Thyroid gland (tissue), 4 donors: ENCODE results near the gene CPLANE2. TPM values are rescaled to one million over a fixed set of nuclear protein-coding genes. Genes with fewer than 3 reads are reported as not detected.

ENCODE experiments used
- DNase-seq, 2 donors: peaks; one replicate each; pipeline ENCODE4 v3.0.0-alpha.2; 2019
- H3K27ac ChIP-seq, 3 donors: fragments of 200-600 bp; sonication (generic); 1 replicate in 2 of 3; 2 replicates in 1 of 3; pipeline ENCODE4 v1.5.1; 2016 to 2019; ENCODE audit warnings: mild to moderate bottlenecking in 1 of 3, moderate library complexity in 1 of 3
- H3K27me3 ChIP-seq: fragments of 200-600 bp; sonication (generic); one replicate; pipeline ENCODE4 v1.5.1; 2019
- H3K36me3 ChIP-seq, 2 donors: fragments of 200-600 bp; sonication (generic); one replicate each; pipeline ENCODE4 v1.5.1; 2016 to 2019
- H3K4me1 ChIP-seq, 2 donors: fragments of 200-600 bp; sonication (generic); one replicate each; pipeline ENCODE4 v1.5.1; 2017 to 2019
- H3K4me3 ChIP-seq, 3 donors: fragments of 200-600 bp; sonication (generic); replicated peaks in 1 of 3; 1 replicate in 2 of 3; 2 replicates in 1 of 3; pipeline ENCODE4 v1.5.1; 2016; ENCODE audit warnings: mild to moderate bottlenecking in 1 of 3
- H3K9me3 ChIP-seq: fragments of 200-600 bp; sonication (generic); one replicate; pipeline ENCODE4 v1.5.1; 2017
- CTCF ChIP-seq, 6 experiments: fragments of 200-600 bp in 3 of 6; fragments of 450-650 bp in 3 of 6; sonication (generic) in 3 of 6; IDR thresholded peaks; one replicate each; pipeline ENCODE4 v1.5.1; 2016 to 2019; ENCODE audit warnings: antibody characterized with exemption in 6 of 6, mild to moderate bottlenecking in 2 of 6, inconsistent platforms in 1 of 6, moderate library complexity in 1 of 6
- POLR2A ChIP-seq, 2 donors: fragments of 450-650 bp; IDR thresholded peaks; one replicate each; pipeline ENCODE4 v1.6.1; 2017; ENCODE audit warnings: antibody characterized with exemption in 2 of 2, mild to moderate bottlenecking in 2 of 2, moderate library complexity in 1 of 2
- WGBS, 2 donors: methylation state at CpG; one replicate each; pipeline ENCODE4 v1.1.5; 2017; 5-methylcytosine and 5-hydroxymethylcytosine counted together
- intact Hi-C: fragments of 100-400 bp; cut with DNase I; formaldehyde crosslinking; loops from one replicate; pipeline ENCODE4 v1.15.1; 2023
- total RNA-seq, 4 donors: library from RNA; depleted of rRNA; stranded (reverse); fragments of >200 nt; gene quantifications; one replicate each; pipeline ENCODE4 v1.2.3, GENCODE V29; 2016

Gene CPLANE2
- total RNA-seq, 4 donors from 2014 or later: 4.3 to 21.8 (median 15.3) TPM

- 88 to 89% methylated on average over 13 to 14 of the region's 15 CpGs for WGBS, 2 donors
- Histone ChIP-seq H3K4me3 (no peak overlapping the region), H3K27ac (peak overlapping the region; percentile 71 to 89 (median 83)), H3K36me3 (peaks cover 19 to 29% of the 10 kb centered on the region in 2 donors), H3K27me3 (no peaks in the 10 kb centered on the region), H3K9me3 (no peaks in the 10 kb centered on the region), H3K4me1 (peaks cover 32 to 41% of the 10 kb centered on the region in 2 donors)
- DNase-seq: no peak
- intact Hi-C loops: no loop called here
- TF ChIP-seq CTCF (IDR thresholded peaks at IDR 0.05) (no peak), POLR2A (IDR thresholded peaks at IDR 0.05) (no peak)
Measured at GRCh38 chr1:16250524-16251251, 13.7 kb upstream of the CPLANE2 start.

GRCh38 chr1:16249596-16250241 lies 12.7 kb upstream of the CPLANE2 start:
- Histone ChIP-seq H3K9me3 (no peaks in the 10 kb centered on the region), H3K36me3 (peaks cover 15 to 22% of the 10 kb centered on the region in 2 donors), H3K27me3 (no peaks in the 10 kb centered on the region), H3K4me3 (no peak overlapping the region), H3K4me1 (peaks cover 32 to 41% of the 10 kb centered on the region in 2 donors), H3K27ac (peak overlapping the region; percentile 71 to 89 (median 83))
- 22 to 55% methylated on average over 3 of the region's 3 CpGs for WGBS, 2 donors
- peak; percentile 34 to 42 for DNase-seq
- intact Hi-C loops: loop anchor here (10.0 kb wide), 1 partner anchor 105 kb away; the partner anchor contains the start of gene FBXO42
- peak in 1 of 6 experiments; percentile 15 for TF ChIP-seq CTCF (IDR thresholded peaks at IDR 0.05)
- no peak for TF ChIP-seq POLR2A (IDR thresholded peaks at IDR 0.05)

- TF ChIP-seq CTCF (IDR thresholded peaks at IDR 0.05): no peak
- no peak for TF ChIP-seq POLR2A (IDR thresholded peaks at IDR 0.05)
- intact Hi-C loops: loop anchor here (10.0 kb wide), 1 partner anchor 106 kb away; the partner anchor contains the start of gene FBXO42
- peak; percentile 90 to 91 for DNase-seq
- Histone ChIP-seq H3K9me3 (no peaks in the 10 kb centered on the region), H3K27me3 (no peaks in the 10 kb centered on the region), H3K27ac (peak overlapping the region; percentile 71 to 89 (median 83)), H3K36me3 (peaks cover 15 to 22% of the 10 kb centered on the region in 2 donors), H3K4me1 (peaks cover 32 to 45% of the 10 kb centered on the region in 2 donors), H3K4me3 (no peak overlapping the region)
- WGBS, 2 donors: 16 to 19% methylated on average over 7 of the region's 7 CpGs
Measured at GRCh38 chr1:16248603-16249516, 11.9 kb upstream of the CPLANE2 start.

- 90 to 91% methylated on average over 8 of the region's 8 CpGs for WGBS, 2 donors
- Histone ChIP-seq H3K4me3 (no peak overlapping the region), H3K9me3 (no peaks in the 10 kb centered on the region), H3K27me3 (no peaks in the 10 kb centered on the region), H3K4me1 (peaks cover 32 to 45% of the 10 kb centered on the region in 2 donors), H3K27ac (peak overlapping the region; percentile 71 to 89 (median 83)), H3K36me3 (peaks cover 15 to 22% of the 10 kb centered on the region in 2 donors)
- DNase-seq: no peak
- intact Hi-C loops: loop anchor here (10.0 kb wide), 1 partner anchor 107 kb away; the partner anchor contains the start of gene FBXO42
- no peak for TF ChIP-seq POLR2A (IDR thresholded peaks at IDR 0.05)
- no peak for TF ChIP-seq CTCF (IDR thresholded peaks at IDR 0.05)
Measured at GRCh38 chr1:16248007-16248436, 11.0 kb upstream of the CPLANE2 start.
